Activated naive CD8-positive, alpha-beta T cell treated with anti-CD3 and anti-CD28 coated beads, Interleukin-2, amount 10 ng/mL, durations not matched to agents 7 days and 5 days (primary cell): ENCODE data around the gene IL1RAPL2. TPM values are rescaled to one million over a fixed set of nuclear protein-coding genes. Genes with fewer than 3 reads are reported as not detected.
"Not testable (repeated sequence)": the region's sequence is repeated elsewhere in the genome, so short reads cannot be mapped to it uniquely, and the experiment has no call there.

Experiments used
- ATAC-seq: fragments of 150-1000 bp; cut with Tn5 transposase; one replicate; pipeline ENCODE4 v1.10.0; 2021; ENCODE audit warnings: low read depth, moderate library complexity
- POLR2A ChIA-PET: fragments of 350-600 bp; sonication (Branson Sonifier 250); formaldehyde crosslinking; loops from one replicate; lab custom pipeline; 2021; ENCODE audit warnings: antibody characterized with exemption; lab: Charles Lee
- DNase-seq: peaks from one replicate; pipeline ENCODE4 v3.0.0; 2021
- H3K27ac Mint-ChIP-seq: one replicate; pipeline ENCODE4 v1.8.0; 2022; ENCODE audit warnings: mild to moderate bottlenecking, mixed read lengths
- H3K27me3 Mint-ChIP-seq: one replicate; pipeline ENCODE4 v1.8.0; 2022; ENCODE audit warnings: mild to moderate bottlenecking, moderate library complexity, mixed read lengths
- H3K36me3 Mint-ChIP-seq: one replicate; pipeline ENCODE4 v1.8.0; 2021; ENCODE audit warnings: mild to moderate bottlenecking, mixed read lengths
- H3K4me1 Mint-ChIP-seq: one replicate; pipeline ENCODE4 v1.8.0; 2021; ENCODE audit warnings: mixed read lengths
- H3K4me3 Mint-ChIP-seq: one replicate; pipeline ENCODE4 v1.8.0; 2022; ENCODE audit warnings: mild to moderate bottlenecking, moderate library complexity, mixed read lengths
- H3K9me3 Mint-ChIP-seq: one replicate; pipeline ENCODE4 v1.8.0; 2021; ENCODE audit warnings: mixed read lengths
- total RNA-seq, 2 experiments: library from RNA; stranded (reverse); gene quantifications; one replicate each; pipeline ENCODE4 v1.2.3, GENCODE V29; 2021

IL1RAPL2 gene
- total RNA-seq, 2 experiments from 2014 or later: not detected

DNA sequence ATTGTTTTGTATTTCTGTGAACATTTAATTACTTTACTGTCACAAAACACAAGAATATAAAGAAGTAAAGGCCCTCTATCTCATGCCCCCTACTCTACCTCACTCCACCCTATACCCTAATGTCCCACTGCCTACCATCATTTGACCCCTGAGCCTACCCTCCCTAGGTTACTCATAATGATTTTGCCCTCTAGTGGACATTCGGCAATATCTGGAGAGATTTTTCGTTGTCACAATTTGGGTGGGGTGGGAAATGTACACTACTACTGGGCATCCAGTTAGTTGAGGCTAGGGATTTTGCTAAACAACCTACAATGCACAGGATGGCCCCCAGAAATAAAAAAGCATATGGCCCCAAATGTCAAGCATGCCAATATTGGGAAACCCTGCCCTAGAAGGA, 644.3 kb downstream of the IL1RAPL2 start:
- no peak for ATAC-seq
- no peaks in the 10 kb centered on the region for H3K4me1 Mint-ChIP-seq
- no peak overlapping the region for H3K4me3 Mint-ChIP-seq
- no peak overlapping the region for H3K27ac Mint-ChIP-seq
- H3K9me3 Mint-ChIP-seq: no peaks in the 10 kb centered on the region
- no peaks in the 10 kb centered on the region for H3K27me3 Mint-ChIP-seq
- no peaks in the 10 kb centered on the region for H3K36me3 Mint-ChIP-seq
- no peak for DNase-seq
- POLR2A ChIA-PET: no interaction called here

GRCh38 chrX:105211066-105211575, 645.1 kb downstream of the IL1RAPL2 start:
- no peaks in the 10 kb centered on the region for H3K36me3 Mint-ChIP-seq
- ATAC-seq (no peak), DNase-seq (no peak)
- no peak overlapping the region for H3K4me3 Mint-ChIP-seq
- no peak overlapping the region for H3K27ac Mint-ChIP-seq
- no peaks in the 10 kb centered on the region for H3K9me3 Mint-ChIP-seq
- POLR2A ChIA-PET: no interaction called here
- no peaks in the 10 kb centered on the region for H3K27me3 Mint-ChIP-seq
- no peaks in the 10 kb centered on the region for H3K4me1 Mint-ChIP-seq

- ATAC-seq (no peak), DNase-seq (no peak)
- Mint-ChIP-seq H3K9me3 (no peaks in the 10 kb centered on the region), H3K4me3 (no peak overlapping the region), H3K36me3 (no peaks in the 10 kb centered on the region), H3K27ac (no peak overlapping the region), H3K4me1 (no peaks in the 10 kb centered on the region), H3K27me3 (no peaks in the 10 kb centered on the region)
- POLR2A ChIA-PET: no interaction called here
Observed at GRCh38 chrX:105219454-105220401, 653.7 kb downstream of the IL1RAPL2 start.

- Mint-ChIP-seq H3K36me3 (no peaks in the 10 kb centered on the region), H3K9me3 (no peaks in the 10 kb centered on the region), H3K4me1 (no peaks in the 10 kb centered on the region), H3K27me3 (no peaks in the 10 kb centered on the region), H3K4me3 (no peak within 1 kb of the TSS), H3K27ac (no peak within 1 kb of the TSS)
- ATAC-seq (no peak), DNase-seq (no peak)
- POLR2A ChIA-PET: no interaction called here
Observed at GRCh38 chrX:105220636-105221035, 654.6 kb downstream of the IL1RAPL2 start, which contains the start of gene TEX13A. TSS of gene TEX13A (minus strand) at chrX:105220694. CDS start at chrX:105220397, 297 bp downstream.

DNA sequence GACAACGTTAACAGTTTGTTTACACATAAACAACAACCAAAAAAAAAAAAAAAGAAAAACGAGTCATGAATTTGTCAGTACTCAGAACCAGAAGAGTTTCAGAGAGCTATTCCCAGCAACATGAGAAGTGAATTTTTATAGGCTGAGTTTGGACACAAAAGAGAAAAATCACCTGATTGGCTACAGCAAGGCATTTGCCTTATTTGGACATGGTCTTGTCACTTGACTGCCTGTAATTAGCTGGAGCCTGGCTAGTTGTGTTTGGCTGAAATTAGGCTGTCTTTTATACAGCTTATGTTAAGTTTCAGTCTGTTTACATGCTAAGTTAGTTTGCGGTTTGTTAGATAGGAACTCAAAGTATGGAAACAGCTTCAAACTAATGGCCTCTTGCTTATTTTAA, 655.4 kb downstream of the IL1RAPL2 start:
- no peak for ATAC-seq
- POLR2A ChIA-PET: no interaction called here
- Mint-ChIP-seq H3K4me1 (no peaks in the 10 kb centered on the region), H3K4me3 (no peak overlapping the region), H3K36me3 (no peaks in the 10 kb centered on the region), H3K9me3 (no peaks in the 10 kb centered on the region), H3K27ac (no peak overlapping the region), H3K27me3 (no peaks in the 10 kb centered on the region)
- no peak for DNase-seq

DNA sequence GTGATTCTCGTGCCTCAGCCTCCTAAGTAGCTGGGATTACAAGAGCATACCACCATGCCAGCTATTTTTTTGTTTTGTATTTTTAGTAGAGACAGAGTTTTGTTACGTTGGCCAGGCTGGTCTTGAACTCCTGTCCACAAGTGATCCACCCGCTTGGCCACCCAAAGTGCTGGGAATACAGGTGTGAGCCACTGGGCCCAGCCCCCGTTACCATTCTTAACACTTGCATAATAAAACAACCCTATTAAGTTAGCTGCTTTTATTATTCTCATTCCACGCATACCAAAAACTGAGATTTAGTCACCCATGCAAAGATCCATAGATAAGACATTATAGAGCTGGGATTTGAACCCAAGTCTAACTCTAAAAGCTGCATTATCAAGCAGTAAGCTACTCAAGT, 660.5 kb downstream of the IL1RAPL2 start:
- POLR2A ChIA-PET: no interaction called here
- Mint-ChIP-seq H3K36me3 (no peaks in the 10 kb centered on the region), H3K9me3 (no peaks in the 10 kb centered on the region), H3K4me1 (no peaks in the 10 kb centered on the region), H3K4me3 (no peak overlapping the region), H3K27ac (no peak overlapping the region), H3K27me3 (no peaks in the 10 kb centered on the region)
- ATAC-seq (no peak), DNase-seq (no peak)

GRCh38 chrX:105228602-105229001, 662.6 kb downstream of the IL1RAPL2 start:
- Mint-ChIP-seq H3K4me1 (no peaks in the 10 kb centered on the region), H3K27me3 (no peaks in the 10 kb centered on the region), H3K36me3 (no peaks in the 10 kb centered on the region), H3K9me3 (no peaks in the 10 kb centered on the region), H3K4me3 (no peak overlapping the region), H3K27ac (no peak overlapping the region)
- POLR2A ChIA-PET: no interaction called here
- DNase-seq (no peak), ATAC-seq (no peak)

DNA sequence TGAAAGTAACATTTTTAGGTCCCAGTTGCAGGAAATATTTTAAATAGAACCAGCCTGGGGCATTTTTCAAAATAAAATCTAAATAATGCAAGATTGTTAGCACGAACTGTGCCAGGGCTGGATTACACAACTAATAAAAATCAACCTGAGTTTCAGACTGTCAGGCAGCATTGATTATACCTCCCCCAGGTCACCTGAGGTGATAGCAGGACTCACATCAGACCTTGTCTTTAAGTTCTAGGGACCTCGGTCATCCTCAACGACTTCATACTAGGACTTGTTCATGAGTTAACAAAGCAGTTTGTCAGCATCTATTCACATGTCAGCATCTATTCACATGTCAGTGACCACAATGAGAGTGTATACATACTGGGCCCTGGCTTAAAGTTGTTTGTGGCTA, 663.1 kb downstream of the IL1RAPL2 start:
- Mint-ChIP-seq H3K4me3 (no peak overlapping the region), H3K9me3 (no peaks in the 10 kb centered on the region), H3K27me3 (no peaks in the 10 kb centered on the region), H3K27ac (no peak overlapping the region), H3K36me3 (no peaks in the 10 kb centered on the region), H3K4me1 (no peaks in the 10 kb centered on the region)
- POLR2A ChIA-PET: no interaction called here
- ATAC-seq (no peak), DNase-seq (no peak)

DNA sequence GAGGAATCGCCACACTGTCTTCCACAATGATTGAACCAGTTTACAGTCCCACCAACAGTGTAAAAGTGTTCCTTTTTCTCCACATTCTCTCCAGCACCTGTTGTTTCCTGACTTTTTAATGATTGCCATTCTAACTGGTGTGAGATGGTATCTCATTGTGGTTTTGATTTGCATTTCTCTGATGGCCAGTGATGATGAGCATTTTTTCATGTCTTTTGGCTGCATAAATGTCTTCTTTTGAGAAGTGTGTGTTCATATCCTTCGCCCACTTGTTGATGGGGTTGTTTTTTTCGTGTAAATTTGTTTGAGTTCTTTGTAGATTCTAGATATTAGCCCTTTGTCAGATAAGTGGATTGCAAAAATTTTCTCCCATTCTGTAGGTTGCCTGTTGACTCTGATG, 671.4 kb downstream of the IL1RAPL2 start:
- POLR2A ChIA-PET, H3K4me1 Mint-ChIP-seq, H3K27ac Mint-ChIP-seq, ATAC-seq, H3K4me3 Mint-ChIP-seq, H3K36me3 Mint-ChIP-seq, H3K27me3 Mint-ChIP-seq, H3K9me3 Mint-ChIP-seq, DNase-seq: not testable (repeated sequence)

GRCh38 chrX:105241056-105241455, 675.1 kb downstream of the IL1RAPL2 start:
- no peak for ATAC-seq
- Mint-ChIP-seq H3K36me3 (no peaks in the 10 kb centered on the region), H3K27ac (no peak overlapping the region), H3K4me3 (no peak overlapping the region), H3K9me3 (no peaks in the 10 kb centered on the region), H3K4me1 (no peaks in the 10 kb centered on the region), H3K27me3 (no peaks in the 10 kb centered on the region)
- POLR2A ChIA-PET: no interaction called here
- DNase-seq: no peak

DNA sequence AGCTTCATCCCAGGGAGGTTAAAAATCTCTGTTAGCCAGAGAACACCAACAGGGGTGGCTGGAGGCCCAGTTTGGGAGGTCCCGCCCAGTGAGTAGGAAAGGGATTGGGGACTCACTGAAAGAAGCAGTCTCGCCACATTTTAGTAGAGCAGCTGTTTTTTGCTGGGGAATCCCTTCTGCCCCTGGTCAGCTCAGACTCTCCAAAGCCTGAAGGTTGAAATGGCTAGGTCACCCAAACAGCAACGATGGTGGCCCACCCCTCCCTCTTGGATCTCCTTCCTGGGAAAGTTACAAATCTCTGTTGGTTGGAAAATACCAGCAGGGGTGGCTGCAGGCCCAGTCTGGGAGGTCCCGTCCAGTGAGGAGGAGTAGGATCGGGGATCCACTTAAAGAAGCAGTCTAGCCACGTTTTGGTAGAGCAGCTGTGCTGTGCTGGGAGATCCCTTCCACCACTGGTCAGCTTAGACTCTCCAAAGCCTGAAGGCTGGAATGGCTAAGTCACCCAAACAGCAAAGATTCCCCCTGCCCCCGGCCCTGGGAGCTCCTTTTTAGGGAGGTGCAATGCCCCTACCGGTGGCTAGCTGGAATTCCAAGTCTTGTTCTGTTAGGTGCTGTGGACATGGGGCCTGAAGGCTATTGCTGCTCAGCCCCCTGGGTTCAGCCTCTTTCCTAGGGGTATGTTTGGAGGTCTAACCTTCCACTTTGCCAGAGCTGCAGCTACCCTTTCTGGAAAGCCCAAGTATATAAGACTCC, 694.5 kb downstream of the IL1RAPL2 start:
- Mint-ChIP-seq H3K27ac (no peak overlapping the region), H3K27me3 (no peaks in the 10 kb centered on the region), H3K36me3 (no peaks in the 10 kb centered on the region), H3K4me3 (no peak overlapping the region), H3K4me1 (no peaks in the 10 kb centered on the region), H3K9me3 (peaks cover 1% of the 10 kb centered on the region)
- ATAC-seq (no peak), DNase-seq (no peak)
- POLR2A ChIA-PET: no interaction called here

DNA sequence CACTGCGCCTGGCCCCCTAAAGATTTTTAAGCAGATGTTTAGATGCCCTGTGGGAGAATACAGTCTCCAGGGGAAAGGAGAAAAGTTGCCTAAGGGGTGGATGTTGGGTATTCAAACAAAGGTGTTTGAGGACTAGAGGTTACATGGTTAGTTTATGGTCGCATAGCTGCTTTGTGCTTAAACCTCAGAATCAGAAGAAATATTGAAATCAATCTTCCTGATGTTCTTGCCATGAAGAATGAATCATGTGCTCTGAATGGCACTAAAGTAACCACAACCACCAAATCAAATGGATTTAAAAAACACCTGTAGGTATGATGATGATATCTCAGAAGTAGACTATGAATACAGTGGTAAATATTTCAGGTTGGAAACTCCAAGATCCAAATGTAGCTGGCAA, 697.2 kb downstream of the IL1RAPL2 start:
- DNase-seq (no peak), ATAC-seq (no peak)
- Mint-ChIP-seq H3K27me3 (no peaks in the 10 kb centered on the region), H3K9me3 (peaks cover 1% of the 10 kb centered on the region), H3K4me3 (no peak overlapping the region), H3K36me3 (no peaks in the 10 kb centered on the region), H3K27ac (no peak overlapping the region), H3K4me1 (no peaks in the 10 kb centered on the region)
- POLR2A ChIA-PET: no interaction called here

DNA sequence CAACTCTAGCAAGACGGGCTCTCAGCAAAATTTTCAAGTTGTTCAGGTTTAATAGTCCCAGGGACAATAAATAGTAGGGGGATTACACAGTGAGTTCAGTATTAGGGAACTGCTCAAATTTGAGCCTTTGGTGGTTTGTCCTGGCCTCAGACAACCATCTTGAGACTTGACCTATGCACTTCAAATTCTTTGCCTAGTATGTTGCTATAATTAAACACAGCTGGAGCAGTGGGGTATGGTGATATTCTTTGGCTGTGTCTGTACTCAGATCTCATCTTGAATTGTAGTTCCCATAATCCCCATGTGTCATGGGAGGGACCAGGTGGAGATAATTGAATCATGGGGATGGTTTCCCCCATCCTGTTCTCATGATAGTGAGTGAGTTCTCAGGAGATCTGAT, 697.8 kb downstream of the IL1RAPL2 start:
- Mint-ChIP-seq H3K4me1 (no peaks in the 10 kb centered on the region), H3K27me3 (no peaks in the 10 kb centered on the region), H3K4me3 (no peak overlapping the region), H3K9me3 (no peaks in the 10 kb centered on the region), H3K36me3 (no peaks in the 10 kb centered on the region), H3K27ac (no peak overlapping the region)
- DNase-seq: no peak
- ATAC-seq: no peak
- POLR2A ChIA-PET: no interaction called here

- no peak for DNase-seq
- POLR2A ChIA-PET: no interaction called here
- H3K36me3 Mint-ChIP-seq: no peaks in the 10 kb centered on the region
Observed at GRCh38 chrX:105265093-105265492, 699.1 kb downstream of the IL1RAPL2 start.

More at GRCh38 chrX:105265093-105265492, 699.1 kb downstream of the IL1RAPL2 start:
- Mint-ChIP-seq H3K27ac (no peak overlapping the region), H3K4me1 (no peaks in the 10 kb centered on the region), H3K9me3 (no peaks in the 10 kb centered on the region), H3K4me3 (no peak overlapping the region), H3K27me3 (no peaks in the 10 kb centered on the region)
- no peak for ATAC-seq
